Right cardiac atrium (tissue), 5 donors: ENCODE measurements around the gene AMIGO1. TPM values are rescaled to one million over a fixed set of nuclear protein-coding genes. Genes with fewer than 3 reads are reported as not detected.

ENCODE experiments used
- ATAC-seq, 2 donors: fragments of 200-7000 bp; cut with Tn5 transposase; one replicate each; pipeline versions ENCODE4 v1.8.0 to v1.9.1; 2020; ENCODE audit warnings: moderate library complexity in 2 of 2, mild to moderate bottlenecking in 1 of 2
- DNase-seq, 3 donors: peaks; one replicate each; pipeline ENCODE4 v3.0.0-alpha.2; 2020
- H3K27ac ChIP-seq: one replicate; pipeline ENCODE4 v1.5.1; 2013; ENCODE audit warnings: mild to moderate bottlenecking, low read length, control low read depth, moderate library complexity
- H3K27me3 ChIP-seq: one replicate; pipeline ENCODE4 v1.6.1; 2013; ENCODE audit not compliant: control insufficient read depth, insufficient read depth
- H3K4me1 ChIP-seq: one replicate; pipeline ENCODE4 v1.6.1; 2013; ENCODE audit warnings: low read length; ENCODE audit not compliant: control insufficient read depth, insufficient read depth
- H3K4me3 ChIP-seq: one replicate; pipeline ENCODE4 v1.5.1; 2013; ENCODE audit warnings: low read length, control low read depth
- H3K9me3 ChIP-seq: one replicate; pipeline ENCODE4 v1.6.1; 2013; ENCODE audit warnings: low read length; ENCODE audit not compliant: control insufficient read depth
- WGBS: extraction: QIAGEN DNeasy Blood & Tissue Kit; methylation state at CpG from one replicate; pipeline ENCODE4 v1.1.7; 2013; 5-methylcytosine and 5-hydroxymethylcytosine counted together
- intact Hi-C, 4 donors: fragments of 100-400 bp; cut with DNase I; formaldehyde crosslinking; loops; one replicate each; pipeline versions ENCODE4 v1.11.0 to v1.14.0; 2022 to 2023
- polyA plus RNA-seq: library from polyadenylated mRNA; stranded (reverse); fragments of 200-250 nt; gene quantifications from one replicate; pipeline ENCODE4 v1.2.3, GENCODE V29; 2013
- total RNA-seq, 4 donors: library from RNA; stranded (reverse); fragmentation: NEBNext Ultra II Directional; extraction: Animal tissue kit (Norgen Biotek cat#: 25700); gene quantifications; one replicate each; pipeline ENCODE4 v1.2.1, GENCODE V29; 2021
- donor health status: healthy with polysubstance abuse.
- donor health status: DM: no; HTN: yes; CAD: no.
- donor health status: DM: no; HTN: no; CAD: no.
- donor health status: DM: no; HTN: yes; CAD: no; lungs with severe emphysema.
- donor health status: DM: yes; HTN: yes; CAD: no.

The AMIGO1 gene
- total and polyA plus RNA-seq, 5 donors: 5.3 to 14.2 (median 12.2) TPM

DNA sequence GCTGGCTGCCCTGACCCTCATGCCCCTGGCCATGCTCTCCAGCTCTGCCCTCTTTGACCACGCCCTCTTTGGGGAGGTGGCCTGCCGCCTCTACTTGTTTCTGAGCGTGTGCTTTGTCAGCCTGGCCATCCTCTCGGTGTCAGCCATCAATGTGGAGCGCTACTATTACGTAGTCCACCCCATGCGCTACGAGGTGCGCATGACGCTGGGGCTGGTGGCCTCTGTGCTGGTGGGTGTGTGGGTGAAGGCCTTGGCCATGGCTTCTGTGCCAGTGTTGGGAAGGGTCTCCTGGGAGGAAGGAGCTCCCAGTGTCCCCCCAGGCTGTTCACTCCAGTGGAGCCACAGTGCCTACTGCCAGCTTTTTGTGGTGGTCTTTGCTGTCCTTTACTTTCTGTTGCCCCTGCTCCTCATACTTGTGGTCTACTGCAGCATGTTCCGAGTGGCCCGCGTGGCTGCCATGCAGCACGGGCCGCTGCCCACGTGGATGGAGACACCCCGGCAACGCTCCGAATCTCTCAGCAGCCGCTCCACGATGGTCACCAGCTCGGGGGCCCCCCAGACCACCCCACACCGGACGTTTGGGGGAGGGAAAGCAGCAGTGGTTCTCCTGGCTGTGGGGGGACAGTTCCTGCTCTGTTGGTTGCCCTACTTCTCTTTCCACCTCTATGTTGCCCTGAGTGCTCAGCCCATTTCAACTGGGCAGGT is 33.9 kb upstream of the AMIGO1 start:
- ATAC-seq (no peak), DNase-seq (peak in 1 of 3 donors; percentile 54)
- 87% methylated on average over 24 of the region's 24 CpGs for WGBS
- H3K9me3 ChIP-seq: no peaks in the 10 kb centered on the region
- intact Hi-C loops: loop anchor here in 2 of 4 donors (10.0 kb wide), 2 partner anchors 231 to 441 kb away; partner anchors contain the start of gene AHCYL1 (in 1 of the 2)
- no peak overlapping the region for H3K27ac ChIP-seq
- peaks cover 3% of the 10 kb centered on the region for H3K4me1 ChIP-seq
- no peaks in the 10 kb centered on the region for H3K27me3 ChIP-seq
- no peak overlapping the region for H3K4me3 ChIP-seq

DNA sequence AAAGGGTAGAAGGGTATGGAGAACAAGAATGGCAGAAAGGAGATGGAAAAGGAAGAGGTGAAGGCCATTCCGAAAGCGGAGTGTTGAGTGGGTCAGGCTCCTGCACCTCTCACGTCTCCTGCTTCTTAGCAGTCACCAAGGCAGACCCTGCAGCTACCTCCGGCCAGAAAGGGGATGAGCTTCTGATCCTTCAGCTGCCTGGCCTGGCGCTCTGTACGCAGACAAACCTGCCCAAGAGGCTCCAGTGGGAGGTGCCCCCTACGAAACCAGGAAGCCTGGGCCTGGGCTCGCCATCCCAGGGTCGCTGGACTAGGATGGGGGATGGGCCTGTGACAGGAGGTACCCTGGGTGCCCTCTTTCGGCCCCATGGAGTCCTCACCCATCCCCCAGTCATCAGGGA is 33.1 kb upstream of the AMIGO1 start:
- Histone ChIP-seq H3K4me1 (peaks cover 3% of the 10 kb centered on the region), H3K27me3 (no peaks in the 10 kb centered on the region), H3K9me3 (no peaks in the 10 kb centered on the region), H3K4me3 (no peak overlapping the region), H3K27ac (no peak overlapping the region)
- 86% methylated on average over 10 of the region's 10 CpGs for WGBS
- intact Hi-C loops: loop anchor here in 2 of 4 donors (10.0 kb wide), 2 partner anchors 232 to 442 kb away; partner anchors contain the start of gene AHCYL1 (in 1 of the 2)
- no peak for DNase-seq
- no peak for ATAC-seq

DNA sequence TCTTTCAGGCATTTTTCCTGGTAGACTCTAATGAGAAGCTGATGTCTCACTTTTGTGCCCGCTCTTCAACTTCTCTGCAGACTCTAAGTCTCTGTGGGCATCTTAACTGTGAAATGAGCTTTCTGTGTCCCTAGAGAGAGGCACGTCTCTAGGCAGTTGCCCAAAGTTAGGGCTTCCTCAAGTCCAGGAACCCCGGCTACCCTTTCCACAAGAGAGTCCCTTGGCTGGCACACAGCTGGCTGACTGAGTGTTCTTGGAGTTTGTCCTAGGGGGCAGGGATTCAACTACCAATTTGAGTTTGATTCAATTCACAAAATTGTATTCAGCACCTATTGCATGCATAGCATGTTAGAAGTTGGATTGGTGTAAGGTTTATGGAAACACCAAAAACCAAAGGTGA is 31.6 kb upstream of the AMIGO1 start:
- Histone ChIP-seq H3K9me3 (no peaks in the 10 kb centered on the region), H3K4me3 (no peak overlapping the region), H3K27ac (no peak overlapping the region), H3K4me1 (no peaks in the 10 kb centered on the region), H3K27me3 (no peaks in the 10 kb centered on the region)
- intact Hi-C loops: loop anchor here in 2 of 4 donors (10.0 kb wide), 2 partner anchors 234 to 444 kb away; partner anchors contain the start of gene AHCYL1 (in 1 of the 2)
- DNase-seq: no peak
- no peak for ATAC-seq
- whole genome bisulfite sequencing: 69% methylated on average over 3 of the region's 3 CpGs

DNA sequence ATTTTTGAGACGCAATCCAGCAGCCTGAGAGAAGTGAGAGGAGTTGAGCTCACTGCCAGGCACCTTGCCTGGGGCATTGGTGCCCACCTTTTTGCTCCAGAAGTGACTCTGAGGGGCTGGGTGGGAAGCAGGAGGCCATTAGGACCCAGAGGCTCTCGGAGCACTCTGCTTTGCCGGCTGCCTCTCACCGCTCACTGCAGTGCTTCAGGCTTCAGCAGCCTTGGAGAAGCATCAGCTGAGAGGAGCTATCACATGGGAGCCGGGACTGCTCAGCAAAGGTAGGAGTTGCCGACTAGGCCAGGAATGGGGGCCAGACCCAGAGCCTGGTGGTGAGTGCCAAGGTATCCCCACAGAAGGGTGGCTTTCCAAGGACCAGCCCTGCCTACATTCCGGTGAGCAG is 30.1 kb upstream of the AMIGO1 start, which contains the start of gene GPR61:
TSS of gene GPR61 (plus strand) at position 197 of the 400 bp plus-strand sequence. CDS start 3,151 bp downstream, outside the sequence.
- no peaks in the 10 kb centered on the region for H3K9me3 ChIP-seq
- intact Hi-C loops: loop anchor here in 2 of 4 donors (10.0 kb wide), 2 partner anchors 235 to 445 kb away; partner anchors contain the start of gene AHCYL1 (in 1 of the 2)
- H3K27ac ChIP-seq: no peak within 1 kb of the TSS
- WGBS: 40% methylated on average over 7 of the region's 7 CpGs
- no peak for ATAC-seq
- no peaks in the 10 kb centered on the region for H3K27me3 ChIP-seq
- H3K4me3 ChIP-seq: no peak within 1 kb of the TSS
- DNase-seq: no peak
- no peaks in the 10 kb centered on the region for H3K4me1 ChIP-seq

DNA sequence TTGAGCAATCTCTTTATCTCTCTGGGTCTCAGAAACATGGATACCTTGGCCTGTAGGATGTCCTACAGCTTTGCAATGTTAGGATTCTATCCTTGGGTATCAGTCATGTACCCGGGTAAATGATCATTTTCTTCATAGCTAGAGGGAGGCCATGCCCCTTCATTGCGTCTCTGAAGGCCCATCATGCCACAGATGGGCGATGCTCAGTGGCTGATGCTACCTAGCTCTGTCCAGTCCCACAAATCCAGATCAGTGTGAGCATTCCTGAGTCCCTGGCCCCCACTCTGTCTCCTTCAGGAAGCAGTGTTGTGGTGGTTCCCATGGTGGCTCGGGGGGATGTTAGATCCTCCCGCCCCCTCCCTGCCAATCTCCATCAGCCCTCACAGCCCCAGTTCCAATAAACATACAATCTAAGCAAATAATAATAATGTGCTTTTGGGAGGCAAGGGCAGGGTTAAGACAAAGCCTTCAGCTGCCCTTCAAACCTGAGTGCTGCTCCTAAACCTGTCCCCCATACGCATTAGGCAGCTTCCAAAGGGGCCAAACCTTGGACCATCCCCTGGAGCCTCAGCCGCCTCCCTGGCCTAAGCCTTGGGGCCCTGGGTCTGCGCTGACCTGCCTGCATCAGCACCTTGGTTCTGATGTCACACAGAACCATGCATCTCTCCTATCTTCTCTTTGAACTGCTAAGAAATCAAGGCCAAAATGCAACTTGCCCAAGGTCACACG is 29.5 kb upstream of the AMIGO1 start:
- H3K4me1 ChIP-seq: no peaks in the 10 kb centered on the region
- no peaks in the 10 kb centered on the region for H3K9me3 ChIP-seq
- intact Hi-C loops: no loop called here
- H3K27ac ChIP-seq: no peak overlapping the region
- ATAC-seq (no peak), DNase-seq (no peak)
- H3K4me3 ChIP-seq: no peak overlapping the region
- WGBS: 87% methylated on average over 9 of the region's 9 CpGs
- H3K27me3 ChIP-seq: no peaks in the 10 kb centered on the region

DNA sequence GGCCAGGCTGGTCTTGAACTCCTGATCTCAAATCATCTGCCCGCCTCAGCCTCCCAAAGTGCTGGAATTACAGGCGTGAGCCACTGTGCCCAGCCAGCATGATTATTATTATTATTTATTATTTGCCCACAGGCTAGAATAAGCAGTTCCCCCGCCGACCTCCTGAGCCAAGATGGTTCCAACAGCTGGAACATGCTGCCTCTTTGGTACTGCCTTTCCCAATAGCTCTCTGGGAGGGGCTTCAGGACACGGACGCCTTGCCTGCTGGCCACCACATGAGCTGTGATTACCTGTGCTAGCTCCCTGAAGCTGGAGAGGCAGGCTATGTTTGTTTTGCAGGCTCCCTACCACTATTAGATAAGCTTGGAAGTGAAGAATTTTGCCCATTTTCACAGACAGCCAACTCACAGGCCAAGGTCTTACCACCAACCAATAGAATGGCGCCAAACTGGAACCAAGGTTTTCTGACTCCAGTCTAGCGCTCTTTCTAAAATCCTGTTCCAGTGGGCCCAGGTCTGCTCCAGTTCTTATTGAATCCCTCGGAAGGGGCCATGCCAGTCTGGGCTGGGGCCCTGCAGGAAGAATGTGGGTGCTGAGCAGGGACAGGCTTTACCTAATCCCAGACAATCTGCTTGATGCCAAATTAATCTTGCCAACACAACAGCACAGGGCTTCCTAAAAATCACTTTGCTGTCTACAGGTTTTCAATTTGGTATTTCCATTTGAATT is 28.1 kb upstream of the AMIGO1 start:
- no peaks in the 10 kb centered on the region for H3K9me3 ChIP-seq
- no peaks in the 10 kb centered on the region for H3K4me1 ChIP-seq
- intact Hi-C loops: no loop called here
- ATAC-seq (no peak), DNase-seq (no peak)
- H3K27ac ChIP-seq: no peak overlapping the region
- WGBS: 85% methylated on average over 9 of the region's 9 CpGs
- H3K4me3 ChIP-seq: no peak overlapping the region
- no peaks in the 10 kb centered on the region for H3K27me3 ChIP-seq

DNA sequence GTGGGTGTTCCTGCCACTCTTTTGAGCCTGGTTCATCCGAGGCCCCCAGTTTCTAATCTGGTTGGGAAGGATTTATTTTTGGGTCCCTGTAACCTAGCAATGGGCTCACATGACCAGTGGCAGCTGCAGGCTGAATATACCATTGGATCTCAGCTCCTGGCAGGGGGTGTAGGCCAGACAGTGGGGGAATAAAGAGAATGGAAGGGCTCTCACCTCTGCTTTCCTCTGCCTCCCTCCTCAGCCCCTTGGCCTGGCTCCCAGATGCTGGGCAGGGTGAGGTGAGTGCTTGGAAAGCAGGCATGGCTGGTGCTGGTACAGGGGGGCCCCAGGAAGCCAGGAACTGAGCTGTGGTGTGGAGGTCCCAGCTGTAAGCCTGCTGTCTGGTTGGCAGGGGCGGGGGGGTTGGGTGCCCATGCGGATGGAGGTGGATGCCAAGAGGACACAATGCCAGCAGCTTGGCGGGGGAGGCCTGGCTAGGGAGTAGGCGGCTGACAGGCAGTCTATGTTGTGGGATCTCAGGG is 26.5 kb upstream of the AMIGO1 start:
- intact Hi-C loops: no loop called here
- Histone ChIP-seq H3K9me3 (no peaks in the 10 kb centered on the region), H3K4me3 (no peak overlapping the region), H3K27ac (peak overlapping the region; percentile 81), H3K4me1 (no peaks in the 10 kb centered on the region), H3K27me3 (no peaks in the 10 kb centered on the region)
- ATAC-seq: peak; percentile 56 to 68
- peak; percentile 23 to 81 (median 71) for DNase-seq
- 47% methylated on average over 5 of the region's 5 CpGs for WGBS

DNA sequence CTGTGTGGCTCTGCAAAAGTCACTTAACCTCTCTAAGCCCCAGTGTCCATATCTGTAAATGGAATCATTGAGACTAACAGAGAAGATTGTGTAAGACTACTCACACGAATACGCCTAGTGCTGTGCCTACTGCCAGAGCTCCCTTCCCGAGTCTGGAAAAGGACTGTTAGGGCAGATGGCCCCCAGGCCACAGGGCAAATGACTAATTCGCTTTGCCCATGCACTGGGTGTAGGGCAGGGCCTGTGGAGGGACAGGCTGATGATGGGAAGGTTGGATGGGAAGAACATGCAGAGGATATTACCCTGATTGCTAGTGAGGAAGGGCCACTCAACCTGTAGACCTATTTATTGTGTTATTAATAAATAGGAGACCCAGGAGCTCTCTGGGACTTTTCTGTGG is 26.0 kb upstream of the AMIGO1 start:
- Histone ChIP-seq H3K4me3 (no peak overlapping the region), H3K27ac (peak overlapping the region; percentile 73), H3K9me3 (no peaks in the 10 kb centered on the region), H3K4me1 (no peaks in the 10 kb centered on the region), H3K27me3 (no peaks in the 10 kb centered on the region)
- ATAC-seq (no peak), DNase-seq (no peak)
- WGBS: 57% methylated on average over 4 of the region's 4 CpGs
- intact Hi-C loops: no loop called here

DNA sequence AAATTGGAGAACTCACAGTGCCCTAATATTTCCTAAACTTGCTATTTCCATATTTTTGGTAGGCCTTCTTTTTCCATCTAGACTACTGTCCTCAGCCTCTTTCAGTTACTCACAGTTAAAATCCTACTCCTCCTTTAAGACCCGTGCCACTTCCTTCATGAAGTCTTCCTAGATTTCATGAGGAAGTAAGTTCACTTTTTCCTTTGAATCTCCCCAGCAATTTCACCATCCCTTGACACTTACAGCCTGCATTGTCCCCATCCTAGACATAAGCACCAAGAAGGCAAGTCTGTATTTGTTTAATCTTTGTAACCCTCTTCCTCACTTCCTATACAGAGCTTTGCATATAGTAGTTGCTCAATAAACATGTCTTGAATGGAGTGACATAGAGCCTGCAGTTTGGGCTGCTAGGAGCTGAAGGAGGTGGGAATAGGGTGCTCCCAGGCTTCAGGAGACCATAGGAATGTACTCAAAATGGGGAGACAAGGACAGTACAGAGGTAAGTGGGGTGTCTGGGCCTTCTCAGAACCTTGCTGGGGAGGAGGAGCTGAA is 24.9 kb upstream of the AMIGO1 start:
- intact Hi-C loops: loop anchor here in 2 of 4 donors (5.0 kb wide), 2 partner anchors 42 to 272 kb away; partner anchors contain the start of gene CYB561D1 (in 1 of the 2)
- H3K4me3 ChIP-seq: no peak overlapping the region
- H3K4me1 ChIP-seq: no peaks in the 10 kb centered on the region
- H3K27ac ChIP-seq: no peak overlapping the region
- WGBS: 91% methylated on average over 1 of the region's 1 CpG
- no peaks in the 10 kb centered on the region for H3K9me3 ChIP-seq
- DNase-seq (no peak), ATAC-seq (no peak)
- H3K27me3 ChIP-seq: no peaks in the 10 kb centered on the region

DNA sequence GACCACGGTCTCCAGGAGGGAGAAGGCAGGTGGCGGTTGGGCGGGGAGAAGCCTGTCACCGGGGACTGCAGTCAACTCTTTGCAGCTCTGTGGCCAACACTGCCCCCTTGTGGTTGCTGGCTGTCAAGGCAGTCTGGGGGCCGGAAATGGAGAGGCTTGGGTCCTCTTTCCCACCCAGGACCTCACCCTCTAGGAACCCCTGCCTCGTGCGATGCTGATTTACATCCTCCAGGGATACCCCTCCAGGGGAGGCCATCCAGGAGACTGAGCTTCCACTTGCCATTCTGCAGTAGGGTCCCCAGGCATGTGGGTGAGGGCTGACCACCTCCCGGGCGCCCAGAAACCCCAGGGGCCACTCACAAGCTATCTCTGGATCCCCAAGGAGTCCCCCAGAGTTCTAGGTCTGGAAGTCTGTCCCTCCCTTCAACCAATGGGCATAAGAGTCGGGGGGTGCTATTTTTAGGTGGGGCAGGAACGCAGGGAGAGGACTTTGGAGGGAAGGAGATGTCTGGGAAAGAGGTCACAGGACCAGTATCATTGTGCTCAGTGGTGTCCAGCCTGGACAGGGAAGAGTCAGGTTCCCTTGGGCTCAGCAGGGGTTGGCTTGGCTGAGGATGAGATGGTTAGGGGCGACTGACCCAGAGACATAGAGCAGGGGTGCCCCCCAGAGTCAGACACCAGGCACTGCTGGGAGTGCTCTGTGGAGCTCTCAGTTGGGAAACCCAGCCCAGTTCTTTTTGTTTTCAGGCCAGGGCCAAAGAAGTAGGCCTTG is 23.0 kb upstream of the AMIGO1 start:
- 11% methylated on average over 12 of the region's 12 CpGs for WGBS
- ATAC-seq: peak; percentile 84 to 85
- intact Hi-C loops: loop anchor here (2.0 to 5.0 kb wide), 4 partner anchors 34 to 270 kb away; partner anchors contain the start of gene CYB561D1 (in 1 of the 4)
- no peaks in the 10 kb centered on the region for H3K4me1 ChIP-seq
- H3K9me3 ChIP-seq: no peaks in the 10 kb centered on the region
- H3K4me3 ChIP-seq: peak overlapping the region; percentile 4
- DNase-seq: peak; percentile 78 to 94 (median 91)
- H3K27ac ChIP-seq: peak overlapping the region; percentile 34
- H3K27me3 ChIP-seq: no peaks in the 10 kb centered on the region
